ENCODE measurements around the gene IL16.

DNA sequence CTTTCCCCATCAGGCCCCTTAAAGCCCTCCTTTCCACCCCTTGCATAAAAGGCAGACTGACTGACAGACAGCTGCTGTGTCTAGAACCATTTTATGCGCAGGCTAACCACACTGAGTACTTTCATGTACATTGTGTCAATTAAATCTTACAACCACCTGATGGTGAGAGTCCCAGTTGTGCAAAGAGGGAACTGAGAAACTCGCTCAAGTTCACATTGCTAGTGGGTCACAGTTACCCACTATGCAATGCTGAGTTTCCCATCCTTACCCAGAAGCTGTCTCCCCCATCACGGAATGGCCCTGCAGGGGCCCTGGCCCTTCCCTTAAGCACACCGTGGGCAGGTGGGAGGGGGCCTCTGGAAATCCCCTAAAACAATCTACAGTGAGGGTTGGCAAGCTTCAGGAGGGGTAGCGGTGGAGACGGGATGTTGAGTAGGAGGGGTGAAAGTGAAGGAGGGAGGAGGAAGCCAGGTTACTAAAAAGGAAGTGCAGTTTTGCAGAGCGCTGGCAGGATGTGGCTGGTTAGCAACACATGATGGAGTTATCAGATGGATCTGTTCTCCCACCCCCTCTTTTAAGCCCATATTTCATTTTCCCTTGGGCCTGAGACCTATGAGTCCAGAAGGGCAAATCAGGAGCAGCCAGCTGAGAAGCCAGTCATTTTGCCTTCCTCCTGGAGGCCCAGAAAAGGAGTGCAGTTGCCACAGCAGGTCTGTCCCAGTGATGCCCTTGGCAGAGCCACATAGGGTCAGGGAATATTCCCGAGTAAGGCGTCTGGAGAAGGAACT, 97.2 kb downstream of the IL16 start:
- TF ChIP-seq POLR2A (IDR thresholded peaks at IDR 0.05; ENCODE audit: low read depth, low read length): peak; percentile 83
- TF ChIP-seq POLR2AphosphoS5 (IDR thresholded peaks at IDR 0.05; ENCODE audit: low read depth, low read length): peak; percentile 88
